Erythroblast (primary cell): ENCODE data around the gene CITED2.

Experiments used
- GATA1 ChIP-seq: IDR thresholded peaks from 2 replicates; pipeline ENCODE4 v1.6.1; 2011; ENCODE audit warnings: low read depth, mild to moderate bottlenecking, control low read depth, low read length, moderate library complexity
- POLR2A ChIP-seq: IDR thresholded peaks from 2 replicates; pipeline ENCODE4 v1.6.1; 2011; ENCODE audit warnings: mild to moderate bottlenecking, low read length

GRCh38 chr6:139330306-139330705, 44.1 kb downstream of the CITED2 start:
- TF ChIP-seq POLR2A (no peak), GATA1 (no peak)
